Measurements from ENCODE around the gene BTBD16.

GRCh38 chr10:122245136-122245535 is 26.0 kb upstream of the BTBD16 start:
- TF ChIP-seq CTCF (IDR thresholded peaks at IDR 0.05 in 2 of 3, conservative IDR thresholded peaks at IDR 0.05 in 1 of 3; ENCODE audit: control insufficient read depth in 2 of 3, extremely low read depth in 1 of 3, insufficient read depth in 1 of 3, low read depth in 3 of 3, low read length in 3 of 3) (no peak), ZNF274 (IDR thresholded peaks at IDR 0.05; ENCODE audit: insufficient read depth, insufficient read length) (no peak), FOXM1 (IDR thresholded peaks at IDR 0.05; ENCODE audit: low read depth, low read length) (no peak), POLR2A (IDR thresholded peaks at IDR 0.05; ENCODE audit: low read depth, low read length) (no peak), POLR2AphosphoS5 (IDR thresholded peaks at IDR 0.05; ENCODE audit: low read length) (no peak), BACH1 (IDR thresholded peaks at IDR 0.05; ENCODE audit: borderline replicate concordance) (no peak), TAF1 (IDR thresholded peaks at IDR 0.05; ENCODE audit: borderline replicate concordance, low read depth, low read length) (no peak), HDGF (IDR thresholded peaks at IDR 0.05) (no peak)
